ENCODE results near the gene PARD6G.

Gene PARD6G

DNA sequence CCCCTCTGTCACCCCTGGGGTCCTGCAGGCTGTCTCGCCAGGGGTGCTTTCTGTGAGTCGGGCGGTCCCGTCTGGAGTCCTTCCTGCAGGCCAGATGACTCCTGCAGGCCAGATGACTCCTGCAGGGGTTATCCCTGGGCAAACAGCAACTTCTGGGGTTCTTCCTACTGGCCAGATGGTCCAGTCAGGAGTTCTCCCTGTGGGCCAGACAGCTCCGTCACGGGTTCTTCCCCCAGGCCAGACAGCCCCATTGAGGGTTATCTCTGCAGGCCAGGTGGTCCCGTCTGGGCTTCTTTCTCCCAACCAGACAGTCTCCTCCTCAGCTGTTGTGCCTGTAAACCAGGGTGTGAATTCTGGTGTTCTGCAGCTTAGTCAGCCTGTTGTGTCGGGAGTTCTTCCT, 110.6 kb downstream of the PARD6G start:
- no peak for DNase-seq

DNA sequence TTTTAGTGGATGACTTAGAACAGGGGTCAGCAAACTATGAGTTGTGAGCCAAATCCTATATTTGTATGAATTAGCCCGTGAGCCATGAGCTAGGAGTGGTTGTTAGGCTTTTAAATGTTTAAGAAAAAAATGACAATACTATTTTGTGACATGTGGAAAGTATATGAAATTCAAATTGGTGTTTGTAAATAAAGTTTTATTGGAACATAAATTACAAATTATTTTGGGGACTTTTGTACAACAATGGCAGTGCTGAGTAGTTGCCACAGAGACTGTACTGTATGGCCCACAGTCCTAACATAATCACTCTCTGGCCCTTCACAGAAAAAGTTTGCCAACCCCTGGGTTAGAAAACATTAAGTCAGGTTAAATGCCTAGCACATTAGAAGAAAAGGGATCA, 112.2 kb downstream of the PARD6G start:
- DNase-seq: no peak

DNA sequence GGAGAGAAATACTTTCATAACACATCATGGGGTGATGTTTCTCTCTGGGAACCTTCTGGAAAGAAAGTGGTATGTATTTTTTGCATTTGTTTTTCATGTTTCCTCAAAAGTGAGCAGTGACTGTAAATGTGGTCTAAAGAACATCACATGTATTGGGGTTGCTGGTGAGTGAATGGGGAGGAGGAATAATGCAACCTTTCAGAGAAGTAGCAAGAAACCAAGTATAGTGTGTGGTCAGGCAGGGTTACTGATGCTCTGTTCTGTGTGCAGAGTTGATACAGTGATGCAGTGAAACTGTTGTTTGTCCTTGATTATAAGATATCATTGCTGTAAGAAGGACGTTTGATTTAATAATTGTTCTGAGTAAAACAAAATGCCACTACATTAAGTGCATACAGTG, 114.2 kb downstream of the PARD6G start:
- no peak for DNase-seq

DNA sequence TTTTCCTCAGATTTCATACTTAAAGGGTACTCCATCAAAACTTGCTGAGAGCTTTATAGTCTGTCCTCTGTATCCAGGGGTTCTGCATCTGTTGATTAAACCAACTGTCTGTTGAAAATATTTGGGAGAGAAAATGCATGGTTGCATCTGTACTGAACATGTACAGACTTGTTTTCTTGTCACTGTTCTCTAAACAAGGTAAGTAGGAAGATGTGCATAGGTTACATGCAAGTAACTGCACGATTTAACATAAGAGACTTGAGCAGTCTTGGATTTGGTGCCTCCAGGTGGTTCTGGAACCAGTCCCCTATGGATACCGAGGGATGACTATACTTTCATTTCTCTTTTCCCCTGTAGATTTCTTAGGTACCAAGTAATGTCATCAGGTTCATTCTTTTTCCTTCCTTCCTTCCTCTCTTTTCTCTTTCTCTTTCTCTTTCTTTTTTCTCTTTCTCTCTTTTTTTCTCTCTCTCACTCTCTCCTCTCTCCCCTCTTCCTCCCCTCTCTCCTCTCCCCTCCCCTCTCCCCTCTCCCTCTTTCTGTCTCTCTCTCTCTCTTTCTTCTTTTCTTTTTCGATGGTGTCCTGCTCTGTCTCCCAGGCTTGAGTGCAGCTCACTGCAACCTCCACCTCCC, 115.0 kb downstream of the PARD6G start:
- no peak for DNase-seq

DNA sequence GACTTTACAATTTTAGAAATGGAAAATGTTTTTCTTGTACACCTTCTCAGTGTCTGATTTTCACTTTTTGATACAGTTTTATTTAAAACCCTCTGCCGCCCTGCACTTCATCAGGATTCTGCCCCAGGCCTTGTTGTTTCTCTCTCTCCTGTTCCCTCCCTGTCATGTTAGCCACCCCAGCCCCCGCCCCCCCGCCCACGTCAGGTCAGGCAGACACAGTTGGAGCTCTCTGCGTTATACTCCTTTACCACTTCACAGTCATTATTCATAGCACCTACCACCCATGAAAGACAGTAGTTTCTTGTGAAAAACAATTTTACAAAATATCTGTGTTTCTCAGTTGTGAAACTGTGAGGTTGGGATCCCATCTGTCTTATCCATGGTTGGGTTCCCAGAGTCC, 116.8 kb downstream of the PARD6G start:
- no peak for DNase-seq

DNA sequence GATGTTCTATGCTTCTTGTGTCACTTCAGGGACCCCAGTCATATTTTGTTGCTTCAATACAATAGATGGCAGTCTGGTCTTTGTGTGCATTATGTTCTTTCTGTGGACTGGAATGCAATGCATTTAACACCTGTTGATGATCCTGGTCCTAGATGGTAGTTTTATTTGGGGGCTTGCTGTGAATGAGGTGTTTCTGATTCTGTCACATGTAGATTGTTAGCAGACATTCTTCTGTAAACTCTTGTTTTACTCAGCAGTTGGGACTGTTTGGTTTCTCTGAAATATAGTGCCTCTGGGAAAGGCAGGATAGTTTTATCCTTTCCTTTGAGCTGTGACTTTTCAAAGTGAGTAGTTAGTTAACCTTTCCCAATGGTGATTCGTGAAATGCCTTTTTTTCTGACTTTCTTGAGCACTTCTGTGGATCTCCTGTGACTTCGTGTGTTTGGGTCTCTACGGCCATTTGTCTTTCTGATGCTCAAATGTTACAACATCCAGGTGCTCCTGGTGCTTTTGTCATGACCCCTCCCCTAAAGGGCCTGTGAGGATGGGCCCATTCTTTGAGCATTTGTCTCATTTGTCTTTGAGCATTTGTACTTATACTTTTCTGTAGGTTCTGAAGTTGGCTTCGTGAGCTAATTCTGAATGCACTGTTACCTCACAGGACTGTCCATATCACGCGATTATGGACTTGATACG, 117.5 kb downstream of the PARD6G start:
- no peak for DNase-seq

DNA sequence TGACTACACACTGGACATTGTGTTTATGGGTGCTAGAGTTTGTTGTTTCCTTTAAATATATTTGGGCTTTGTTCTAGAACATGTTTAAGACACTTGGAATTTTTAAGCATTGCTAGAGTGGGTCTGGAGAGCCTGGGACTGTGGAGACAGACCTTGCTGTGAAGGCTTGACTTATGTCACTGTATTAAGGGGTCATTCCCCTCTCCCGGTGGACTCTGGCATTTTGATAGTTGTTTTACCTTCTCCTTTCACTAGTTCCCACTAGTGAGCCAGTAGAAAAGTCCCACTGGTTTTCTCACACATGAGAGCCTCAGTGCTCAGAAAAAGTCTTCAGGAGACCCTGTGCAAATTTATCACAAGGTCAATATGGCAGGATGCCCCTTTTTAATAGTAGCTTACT, 119.7 kb downstream of the PARD6G start:
- no peak for DNase-seq

DNA sequence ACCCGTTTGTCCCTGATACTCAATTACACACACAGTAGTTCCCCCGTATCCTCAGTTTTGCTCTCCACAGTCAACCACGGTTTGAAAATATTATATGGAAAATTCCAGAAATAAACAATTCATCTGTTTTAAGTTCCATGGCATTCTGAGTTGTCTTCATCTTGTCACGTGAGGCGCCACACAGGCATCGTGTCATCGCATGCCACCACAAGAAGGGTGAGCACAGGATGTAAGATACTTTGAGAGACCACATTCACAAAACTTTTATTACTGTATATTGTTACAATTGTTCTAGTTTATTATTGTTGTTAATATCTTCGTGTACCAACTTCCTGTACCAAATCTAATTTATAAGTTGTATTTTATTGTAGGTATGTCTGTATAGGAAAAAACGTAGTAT, 120.5 kb downstream of the PARD6G start:
- DNase-seq: no peak

DNA sequence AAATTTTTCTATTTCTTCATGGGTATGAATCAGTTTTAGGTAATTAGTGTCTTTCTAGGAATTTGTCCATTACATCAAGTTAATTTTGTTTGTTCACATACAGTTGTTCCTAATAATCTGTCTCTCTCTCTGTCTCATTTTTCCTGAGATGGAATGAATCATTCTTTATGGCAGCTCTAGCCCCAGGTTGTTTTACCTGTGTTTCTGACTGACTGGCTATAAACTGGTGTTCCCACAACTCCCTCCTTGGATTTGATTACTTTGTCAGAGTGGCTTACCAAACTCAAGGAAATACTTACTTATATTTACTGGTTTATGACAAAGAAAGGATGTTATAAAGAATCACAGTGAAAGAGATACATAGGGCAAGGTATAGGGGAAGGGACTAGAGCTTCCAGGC, 123.2 kb downstream of the PARD6G start:
- no peak for DNase-seq

DNA sequence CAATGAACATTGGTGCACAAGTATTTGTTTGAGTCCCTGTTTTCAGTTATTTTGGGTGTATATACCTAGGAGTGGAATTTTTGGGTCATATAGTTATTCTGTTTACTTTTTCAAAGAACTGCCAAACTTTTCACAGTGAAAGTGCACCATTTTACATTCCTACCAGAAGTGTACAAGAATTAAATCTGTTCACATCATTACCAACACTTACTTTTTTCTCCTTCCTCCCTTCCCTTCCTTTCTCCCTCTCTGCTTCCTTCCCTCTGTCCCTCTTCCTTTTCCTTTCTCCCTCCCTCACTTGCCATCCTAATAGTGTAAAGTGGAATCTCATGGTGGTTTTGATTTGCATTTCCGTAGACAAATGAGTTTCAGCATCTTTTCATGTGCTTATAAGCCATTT, 126.4 kb downstream of the PARD6G start:
- no peak for DNase-seq

DNA sequence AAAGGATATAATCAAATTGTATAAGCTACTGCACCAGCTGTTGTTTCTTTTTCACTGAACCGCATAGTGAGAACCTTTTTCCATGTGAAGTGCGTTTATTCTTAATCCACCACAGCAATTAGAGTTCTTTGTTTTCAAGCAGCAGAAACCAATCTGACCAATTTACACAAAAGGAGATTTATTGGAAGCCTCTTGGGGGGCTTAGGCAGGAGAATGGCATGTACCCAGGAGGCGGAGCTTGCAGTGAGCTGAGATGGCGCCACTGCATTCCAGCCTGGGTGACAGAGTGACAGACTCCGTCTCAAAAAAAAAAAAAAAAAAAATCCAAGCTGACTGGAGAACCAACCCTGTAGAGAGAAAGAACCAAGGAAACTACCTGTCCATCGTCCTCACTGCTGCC, 128.2 kb downstream of the PARD6G start:
- no peak for DNase-seq

DNA sequence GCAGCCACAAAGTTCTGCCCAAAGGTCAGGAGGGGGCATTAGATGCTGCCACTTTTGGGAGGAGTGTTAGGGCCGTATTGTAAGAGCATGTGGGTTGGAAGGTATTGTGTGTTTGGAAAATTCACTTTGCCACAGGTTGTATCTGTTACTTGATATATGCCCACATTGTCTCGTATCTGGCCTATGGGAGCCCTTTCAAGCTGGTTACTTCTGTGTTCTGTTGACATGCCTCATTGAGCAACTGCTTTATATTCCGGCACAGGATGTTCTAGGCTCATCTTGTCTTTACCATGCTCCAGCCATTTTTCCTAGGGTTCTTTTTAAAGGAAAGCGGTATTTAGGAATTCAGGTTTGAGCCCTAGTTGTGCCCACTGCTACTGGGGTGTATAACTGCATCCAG, 132.3 kb downstream of the PARD6G start:
- DNase-seq: no peak

DNA sequence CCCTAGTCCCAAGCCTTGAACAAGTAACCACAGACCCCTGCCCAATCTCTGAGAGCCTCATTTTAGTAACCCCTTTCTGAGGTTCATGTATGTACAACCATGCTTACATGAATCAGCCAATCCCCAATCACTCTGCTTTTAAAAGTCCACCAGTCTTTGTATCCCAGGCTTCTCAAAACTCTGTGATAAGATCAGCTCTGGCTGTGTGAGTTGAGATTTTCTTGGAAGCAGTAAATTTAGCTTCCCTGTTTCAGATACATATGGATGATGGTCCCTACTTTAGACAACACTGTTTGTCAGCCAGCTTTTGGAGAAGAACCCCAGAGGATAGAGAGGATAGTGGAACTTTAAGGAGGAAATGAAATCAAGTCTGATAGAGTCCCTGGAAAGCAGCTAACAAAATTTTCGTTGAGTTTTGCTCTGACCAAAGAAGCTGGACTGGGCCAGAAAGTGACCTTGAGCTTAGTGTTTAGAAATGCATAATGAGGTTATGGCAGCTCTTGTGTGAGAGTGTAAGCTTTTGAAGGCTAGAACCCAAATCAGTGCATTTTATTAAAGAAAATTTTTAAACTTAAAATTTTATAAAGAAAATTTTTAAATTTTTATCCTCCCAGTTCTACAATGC, 134.6 kb downstream of the PARD6G start:
- no peak for DNase-seq

DNA sequence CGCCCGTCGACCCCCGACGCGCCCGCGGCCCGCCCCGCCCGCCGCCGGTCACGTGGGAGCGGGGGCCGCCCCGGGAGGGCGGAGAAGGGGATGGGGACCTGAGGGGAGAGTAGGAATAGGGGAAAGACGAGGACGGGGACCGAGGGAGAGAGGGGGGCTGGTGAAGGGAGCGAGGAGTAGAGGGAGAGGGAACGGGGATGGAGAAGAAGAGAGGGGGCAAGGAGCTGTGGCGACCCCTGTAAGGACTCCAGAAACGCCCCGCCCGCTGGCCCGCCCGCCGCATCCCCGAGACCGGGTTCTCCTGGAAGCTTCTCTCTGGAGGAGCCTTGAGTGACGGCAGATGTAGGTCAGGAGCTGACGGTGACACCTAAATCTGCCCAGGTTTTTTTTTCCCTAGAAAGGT, 137.6 kb downstream of the PARD6G start:
- peak; percentile 51 for DNase-seq

DNA sequence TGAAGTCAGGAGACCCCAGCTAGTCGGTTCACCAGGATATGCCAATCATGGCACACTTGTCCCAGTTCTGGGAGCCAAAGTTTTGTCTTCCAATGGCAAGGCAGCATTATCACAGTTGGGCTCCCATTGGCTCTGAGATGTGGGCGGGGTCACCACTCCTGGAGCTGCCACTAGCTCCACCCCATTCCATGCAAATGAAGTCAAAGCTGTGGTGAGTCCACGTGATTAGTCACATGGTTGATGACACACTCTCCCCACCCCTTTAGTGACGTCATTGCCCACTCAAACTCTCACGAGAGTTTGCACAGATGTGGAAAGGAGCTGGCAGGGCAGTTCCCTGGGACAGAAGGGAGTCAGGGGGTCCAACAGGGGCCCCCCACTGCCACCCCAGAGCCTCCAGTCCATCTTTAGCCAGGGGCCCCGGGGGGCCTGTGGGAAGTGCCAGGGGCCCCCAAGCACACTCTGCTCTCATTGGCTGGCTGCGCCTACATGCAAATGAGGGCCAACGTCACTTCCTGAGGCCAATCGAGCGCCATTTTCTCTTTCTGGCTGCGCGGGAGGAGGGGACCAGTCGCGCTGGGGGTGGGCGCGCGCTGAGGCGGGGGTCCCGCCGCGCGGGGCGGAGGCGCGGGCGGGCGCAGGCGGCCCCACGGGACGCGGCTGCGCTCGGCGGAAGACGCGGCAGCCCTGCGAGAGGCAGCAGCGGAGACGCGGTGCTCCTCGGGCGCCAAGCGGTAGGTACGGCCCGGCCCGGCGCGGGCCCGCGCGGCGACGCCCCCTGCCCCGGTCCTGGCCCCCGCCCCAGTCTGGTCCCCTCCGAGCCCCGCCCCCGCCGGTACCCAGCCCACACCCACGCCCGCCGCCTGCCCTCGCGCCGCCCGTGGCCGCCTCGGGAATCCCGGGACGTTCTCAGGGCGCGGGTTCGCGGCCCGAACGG, 138.3 kb downstream of the PARD6G start, which contains the start of gene ADNP2:
Gene ADNP2, plus strand, starts transcription at position 524 of the 937 bp plus-strand sequence. CDS start 8,281 bp downstream, outside the sequence.
- DNase-seq: peak; percentile 86

DNA sequence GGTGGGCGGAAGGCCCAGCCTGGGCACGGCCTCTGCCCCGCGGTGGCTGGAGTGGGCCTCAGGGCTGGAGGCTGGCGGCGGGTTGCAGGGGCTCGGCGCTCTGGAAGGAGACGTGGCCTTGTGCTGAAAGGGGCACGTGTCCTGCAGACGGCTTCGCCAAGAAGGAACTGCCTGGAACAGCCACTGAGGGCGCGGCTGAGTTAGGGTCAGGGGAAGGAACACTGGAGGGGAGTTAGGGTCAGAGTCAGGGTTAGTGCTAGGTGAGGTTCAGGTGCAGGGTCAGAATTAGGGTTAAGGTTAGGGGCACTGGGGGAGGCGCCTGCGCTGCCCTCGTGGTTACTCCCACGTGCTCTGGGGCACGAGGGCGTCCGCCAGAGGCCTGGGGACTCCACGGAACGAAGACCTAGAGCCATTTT, 139.2 kb downstream of the PARD6G start:
- no peak for DNase-seq

DNA sequence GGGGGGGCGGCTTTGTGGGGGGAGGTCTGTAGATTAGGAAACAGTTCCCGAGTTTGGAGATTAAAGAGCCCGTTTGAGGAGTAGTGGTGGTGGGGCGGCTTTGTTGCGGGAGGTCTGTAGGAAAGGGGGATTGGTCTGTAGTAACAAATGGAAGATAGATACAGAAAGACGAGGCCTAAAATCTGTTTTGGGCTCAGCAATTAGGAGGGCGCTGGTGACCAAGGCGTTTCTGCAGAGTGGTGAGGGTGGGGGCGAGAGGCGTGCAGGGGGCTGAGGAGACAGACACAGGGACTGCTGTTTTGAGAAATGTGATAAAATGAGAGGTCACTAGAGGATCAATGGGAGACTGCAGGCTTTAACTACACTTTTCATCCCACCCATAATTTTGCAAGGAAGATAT, 139.9 kb downstream of the PARD6G start:
- DNase-seq: no peak
